ENCODE results near the gene CRTC1. TPM values are rescaled to one million over a fixed set of nuclear protein-coding genes. Genes with fewer than 3 reads are reported as not detected.

The CRTC1 gene
- total RNA-seq, 4 donors from 2014 or later, result 12.3 to 15.9 (median 13.1) TPM

DNA sequence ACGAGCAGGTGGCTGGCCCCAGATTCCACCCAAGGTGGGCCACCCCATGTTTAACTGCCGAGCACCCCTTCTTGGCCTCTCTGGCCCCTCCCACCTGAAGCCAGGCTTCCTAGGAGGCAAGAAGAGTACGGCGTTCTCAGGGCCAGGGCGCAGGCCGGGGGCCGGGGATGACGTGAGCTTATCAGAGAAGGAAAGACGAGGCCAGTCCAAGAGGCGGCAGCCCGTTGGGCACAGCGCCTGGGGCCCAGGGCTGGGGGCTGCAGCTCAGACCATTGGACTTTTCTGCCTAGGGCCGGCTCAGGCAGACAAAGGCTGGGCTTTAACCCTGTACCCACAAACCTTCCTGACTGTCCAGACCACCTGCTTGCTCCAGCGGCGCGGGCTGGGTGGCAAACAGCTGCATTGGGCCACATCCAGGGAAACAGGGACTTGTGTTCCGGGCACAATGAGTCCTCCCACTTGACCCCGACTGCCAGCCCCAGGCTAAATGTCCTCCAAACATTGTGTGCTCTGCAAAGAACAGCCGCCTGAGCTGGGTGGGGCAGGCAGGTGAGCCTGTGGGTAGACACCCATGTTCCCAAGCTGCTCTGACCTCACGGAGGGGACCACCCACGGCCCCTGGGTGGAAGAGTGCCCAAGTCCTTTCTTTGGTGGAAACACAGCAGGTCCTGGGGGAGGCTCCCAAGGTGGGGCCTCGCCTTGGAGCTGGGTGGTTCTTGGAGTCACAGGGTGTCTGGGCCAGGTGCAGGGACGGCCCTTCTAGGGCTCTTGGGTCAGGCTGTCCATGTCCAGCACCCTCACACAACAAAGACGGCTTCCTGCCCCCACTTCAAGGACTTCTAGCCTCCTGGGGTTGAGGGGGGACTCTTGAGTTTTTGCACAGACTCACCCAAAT lies 85.8 kb downstream of the CRTC1 start:
- TF ChIP-seq POLR2A (IDR thresholded peaks at IDR 0.05), result no peak
- TF ChIP-seq, protein P1, sequence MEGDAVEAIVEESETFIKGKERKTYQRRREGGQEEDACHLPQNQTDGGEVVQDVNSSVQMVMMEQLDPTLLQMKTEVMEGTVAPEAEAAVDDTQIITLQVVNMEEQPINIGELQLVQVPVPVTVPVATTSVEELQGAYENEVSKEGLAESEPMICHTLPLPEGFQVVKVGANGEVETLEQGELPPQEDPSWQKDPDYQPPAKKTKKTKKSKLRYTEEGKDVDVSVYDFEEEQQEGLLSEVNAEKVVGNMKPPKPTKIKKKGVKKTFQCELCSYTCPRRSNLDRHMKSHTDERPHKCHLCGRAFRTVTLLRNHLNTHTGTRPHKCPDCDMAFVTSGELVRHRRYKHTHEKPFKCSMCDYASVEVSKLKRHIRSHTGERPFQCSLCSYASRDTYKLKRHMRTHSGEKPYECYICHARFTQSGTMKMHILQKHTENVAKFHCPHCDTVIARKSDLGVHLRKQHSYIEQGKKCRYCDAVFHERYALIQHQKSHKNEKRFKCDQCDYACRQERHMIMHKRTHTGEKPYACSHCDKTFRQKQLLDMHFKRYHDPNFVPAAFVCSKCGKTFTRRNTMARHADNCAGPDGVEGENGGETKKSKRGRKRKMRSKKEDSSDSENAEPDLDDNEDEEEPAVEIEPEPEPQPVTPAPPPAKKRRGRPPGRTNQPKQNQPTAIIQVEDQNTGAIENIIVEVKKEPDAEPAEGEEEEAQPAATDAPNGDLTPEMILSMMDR (IDR thresholded peaks at IDR 0.05), result no peak
- intact Hi-C loops (cut with DNase I), result no loop called here
- Histone ChIP-seq H3K4me3 (replicated peaks in 1 of 3) (no peak overlapping the region), H3K27me3 (no peaks in the 10 kb centered on the region), H3K36me3 (no peaks in the 10 kb centered on the region), H3K4me1 (peaks cover 8 to 11% of the 10 kb centered on the region in 2 donors), H3K9me3 (no peaks in the 10 kb centered on the region), H3K27ac (no peak overlapping the region)
- 89 to 91% methylated on average over 22 to 24 of the region's 24 CpGs for WGBS, 2 donors
- DNase-seq, result no peak

DNA sequence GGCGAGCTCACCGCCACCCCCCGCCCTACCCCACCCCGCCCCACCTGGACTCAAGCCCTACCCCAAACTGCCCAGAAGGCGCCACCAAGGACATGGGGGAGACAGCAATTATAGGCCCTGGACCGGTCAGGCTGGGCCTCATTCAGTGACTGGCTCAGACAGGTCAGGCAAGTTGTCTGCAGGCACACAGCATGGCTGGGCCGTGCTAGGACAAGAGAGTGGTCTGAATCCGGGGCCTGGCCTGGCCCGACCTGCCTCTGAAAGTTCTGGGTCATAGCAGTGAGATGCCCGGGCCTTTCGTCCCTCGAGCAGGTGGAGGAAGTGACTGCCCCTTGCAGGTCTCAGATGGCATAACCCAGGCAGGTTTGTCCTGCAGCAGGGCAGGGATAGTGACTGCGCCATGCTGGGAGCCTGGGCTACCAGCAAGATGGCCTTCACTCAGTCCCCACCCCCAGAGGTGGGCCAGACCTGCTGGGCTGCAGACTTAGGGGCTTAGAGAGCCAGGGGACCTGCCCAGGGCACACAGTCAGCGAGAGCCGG lies 86.6 kb downstream of the CRTC1 start:
- 93 to 96% methylated on average over 11 of the region's 15 CpGs for WGBS, 2 donors

DNA sequence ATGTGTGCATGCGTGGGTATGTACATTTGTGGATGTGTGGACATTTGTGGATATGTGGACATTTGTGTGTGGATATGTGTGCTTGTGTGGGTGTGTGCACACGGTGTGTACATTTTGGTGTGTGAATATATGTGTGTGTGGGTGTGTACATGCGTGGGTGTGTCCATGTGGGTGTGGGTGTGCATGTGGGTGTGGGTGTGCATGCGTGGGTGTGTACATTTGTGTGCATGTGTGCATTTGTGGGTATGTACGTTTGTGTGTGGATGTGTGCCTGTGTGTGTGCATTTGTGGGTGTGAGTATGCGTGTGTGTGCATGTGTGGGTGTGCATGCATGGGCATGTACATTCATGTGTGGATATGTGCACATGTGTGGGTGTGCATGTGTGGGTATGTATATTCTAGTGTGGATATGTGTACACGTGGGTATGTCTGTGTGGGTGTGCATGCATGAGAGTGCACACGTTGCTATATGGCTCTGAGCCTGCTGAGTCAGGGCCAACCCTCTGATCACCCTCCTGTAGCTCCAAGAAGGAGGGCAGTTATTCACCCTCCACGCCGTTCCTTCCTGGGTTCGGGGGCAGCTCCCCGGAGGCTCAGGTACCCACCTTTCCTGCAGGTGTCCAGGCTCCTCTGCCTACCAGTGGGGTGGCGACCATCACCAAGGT lies 87.3 kb downstream of the CRTC1 start:
- H3K27ac ChIP-seq, result no peak overlapping the region
- H3K4me3 ChIP-seq (replicated peaks in 1 of 3), result no peak overlapping the region
- TF ChIP-seq, protein P1 (IDR thresholded peaks at IDR 0.05), result no peak
- no peak for TF ChIP-seq POLR2A (IDR thresholded peaks at IDR 0.05)
- H3K9me3 ChIP-seq, result no peaks in the 10 kb centered on the region
- DNase-seq, result no peak
- no peaks in the 10 kb centered on the region for H3K27me3 ChIP-seq
- no peaks in the 10 kb centered on the region for H3K4me1 ChIP-seq
- no peaks in the 10 kb centered on the region for H3K36me3 ChIP-seq
- intact Hi-C loops (cut with DNase I), result no loop called here
- 81 to 86% methylated on average over 12 to 13 of the region's 13 CpGs for WGBS, 2 donors

More for the DNA sequence above, 86.6 kb downstream of the CRTC1 start:
- Histone ChIP-seq H3K27ac (no peak overlapping the region), H3K36me3 (no peaks in the 10 kb centered on the region), H3K27me3 (no peaks in the 10 kb centered on the region), H3K9me3 (no peaks in the 10 kb centered on the region), H3K4me3 (replicated peaks in 1 of 3) (no peak overlapping the region), H3K4me1 (peaks cover 0 to 3% of the 10 kb centered on the region in 2 donors)
- no peak for DNase-seq
- intact Hi-C loops (cut with DNase I), result no loop called here
- TF ChIP-seq, protein P1 (IDR thresholded peaks at IDR 0.05), result no peak
- no peak for TF ChIP-seq POLR2A (IDR thresholded peaks at IDR 0.05)

DNA sequence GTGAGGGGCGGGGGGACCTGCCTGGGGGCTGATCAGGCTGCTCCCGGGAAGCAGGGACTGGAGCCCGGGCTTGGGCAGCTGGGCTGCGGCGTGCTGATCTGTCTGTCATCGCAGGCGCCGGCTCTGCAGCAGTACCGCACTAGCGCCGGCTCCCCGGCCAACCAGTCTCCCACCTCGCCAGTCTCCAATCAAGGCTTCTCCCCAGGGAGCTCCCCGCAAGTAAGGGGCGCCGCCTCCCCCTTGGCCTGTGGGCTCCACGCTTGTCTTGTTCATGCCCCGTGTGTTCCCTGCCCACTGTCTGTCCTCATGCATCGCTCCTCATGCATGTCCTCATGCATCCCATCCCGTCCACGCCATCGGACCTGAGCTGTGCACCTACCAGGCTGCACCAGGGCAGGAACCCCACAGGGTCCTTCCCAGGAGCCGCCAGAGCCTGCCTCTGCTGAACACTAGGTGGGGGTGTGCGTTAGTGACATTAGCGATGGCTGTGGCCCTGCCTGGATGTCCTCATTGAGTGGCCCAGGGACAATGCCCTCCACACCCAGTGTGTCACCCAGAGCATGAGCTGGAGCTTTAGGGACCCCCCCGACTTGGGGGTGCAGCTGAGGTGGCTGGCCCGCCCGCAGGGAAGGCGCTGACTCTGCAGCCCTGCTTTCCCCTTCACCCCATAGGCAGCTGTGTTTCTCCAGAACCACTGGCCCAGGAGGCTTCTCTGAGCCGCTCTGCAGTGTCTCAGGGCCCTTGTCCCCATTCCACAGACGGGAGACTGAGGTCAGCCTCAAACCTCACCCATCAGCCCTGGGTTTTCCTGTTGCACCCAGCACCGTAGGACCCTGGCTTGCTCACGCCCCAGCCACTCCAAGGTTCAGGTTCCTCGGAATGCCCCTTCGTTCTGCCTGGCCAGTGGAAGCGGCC lies 88.1 kb downstream of the CRTC1 start:
- WGBS, 2 donors, result 89 to 90% methylated on average over 29 to 34 of the region's 36 CpGs
- Histone ChIP-seq H3K4me3 (replicated peaks in 1 of 3) (no peak overlapping the region), H3K27me3 (no peaks in the 10 kb centered on the region)

More for the DNA sequence above, 88.1 kb downstream of the CRTC1 start:
- Histone ChIP-seq H3K4me1 (no peaks in the 10 kb centered on the region), H3K9me3 (no peaks in the 10 kb centered on the region), H3K27ac (no peak overlapping the region), H3K36me3 (no peaks in the 10 kb centered on the region)
- no peak for DNase-seq
- intact Hi-C loops (cut with DNase I), result no loop called here
- TF ChIP-seq POLR2A (IDR thresholded peaks at IDR 0.05), result no peak
- TF ChIP-seq, protein P1 (IDR thresholded peaks at IDR 0.05), result no peak
